ENCODE results near the gene PYGM. TPM values are rescaled to one million over a fixed set of nuclear protein-coding genes. Genes with fewer than 3 reads are reported as not detected.

The PYGM gene
- total and polyA plus RNA-seq, 3 donors from 2014 or later, result 12.1 to 14.4 (median 14.2) TPM

DNA sequence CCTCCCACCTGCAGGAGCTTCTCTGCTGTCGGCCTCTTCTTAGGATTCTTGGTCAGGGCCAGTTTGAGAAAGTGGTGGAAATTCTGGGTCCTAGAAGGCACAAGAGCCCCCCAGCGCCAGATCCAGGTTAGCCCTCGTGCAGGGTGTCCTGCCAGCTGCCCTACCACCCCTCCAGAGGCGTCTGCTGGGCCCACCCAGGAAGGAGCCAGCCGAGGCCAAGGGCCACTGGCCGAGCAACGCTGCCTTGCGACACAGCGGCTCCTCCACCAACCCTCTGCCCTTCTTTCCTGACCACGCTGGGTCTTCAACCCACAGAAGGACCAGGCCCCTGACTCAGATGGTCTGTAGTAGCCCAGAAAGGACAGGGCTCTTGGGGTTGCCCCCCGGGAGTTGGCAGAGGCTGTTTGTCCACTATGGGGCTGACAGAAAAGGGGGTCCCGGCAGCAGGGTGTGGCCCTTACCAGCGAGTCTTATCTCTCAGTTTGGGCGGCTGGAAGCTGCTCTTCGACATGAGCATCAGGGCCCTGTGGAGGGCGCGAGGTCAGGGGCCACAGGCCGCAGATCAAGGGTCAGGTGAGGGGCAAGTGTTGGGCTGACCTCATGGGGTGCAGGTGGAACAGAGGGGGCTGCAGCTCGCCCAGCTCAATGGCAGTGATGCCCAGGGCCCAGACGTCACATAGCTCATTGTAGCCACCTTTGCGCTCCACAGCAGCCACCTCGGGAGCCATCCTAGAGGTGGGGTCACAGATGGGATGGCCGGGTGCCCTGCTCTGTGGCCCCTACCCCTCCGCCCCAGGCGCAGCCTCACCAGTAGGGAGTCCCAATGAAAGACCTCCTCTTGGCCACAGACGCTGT lies 40.8 kb upstream of the PYGM start:
- intact Hi-C loops (cut with DNase I; ENCODE audit: low total_unique reads), result no loop called here
- DNase-seq, result no peak

DNA sequence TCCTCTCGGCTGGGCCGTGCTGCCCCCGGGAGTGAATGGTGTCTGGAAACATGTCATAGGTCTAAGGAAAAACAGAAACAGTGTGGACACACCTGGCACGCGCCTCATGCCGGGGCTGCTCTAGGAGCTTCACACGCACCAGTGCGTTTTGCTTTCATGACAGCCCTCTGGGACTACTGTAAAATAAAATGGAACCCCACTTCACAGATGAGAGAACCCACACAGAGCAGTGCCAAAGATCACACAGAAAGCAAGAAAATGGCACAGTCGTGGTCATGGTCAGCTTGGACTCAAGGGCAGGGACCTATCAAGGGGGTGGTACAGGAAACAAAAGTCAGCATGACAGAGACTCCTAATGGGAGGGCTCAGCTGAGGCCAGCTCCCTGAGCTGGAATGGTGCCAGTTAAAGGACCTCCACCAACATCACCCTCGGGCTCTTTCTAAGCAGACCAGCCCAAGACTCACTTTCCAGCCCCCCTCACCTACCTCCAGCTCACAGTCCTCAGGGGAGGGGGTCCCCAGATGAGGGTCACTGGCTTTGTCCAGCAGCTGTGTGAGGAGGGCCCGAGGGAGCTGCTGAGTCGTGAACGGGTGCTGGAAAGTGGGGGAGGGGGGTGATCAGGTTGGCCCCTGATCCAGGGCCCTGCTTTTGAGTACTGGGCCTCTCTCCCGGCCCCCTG lies 40.0 kb upstream of the PYGM start:
- no peaks in the 10 kb centered on the region for H3K27me3 ChIP-seq
- TF ChIP-seq CTCF (IDR thresholded peaks at IDR 0.05), result no peak
- TF ChIP-seq POLR2A (IDR thresholded peaks at IDR 0.05), result no peak
- peaks cover 21% of the 10 kb centered on the region for H3K4me1 ChIP-seq
- no peak for DNase-seq
- no peaks in the 10 kb centered on the region for H3K36me3 ChIP-seq (ENCODE audit: low read depth, missing control alignments)
- 68 to 72% methylated on average over 14 of the region's 14 CpGs for WGBS, 2 donors
- H3K4me3 ChIP-seq, result no peak overlapping the region
- no peaks in the 10 kb centered on the region for H3K9me3 ChIP-seq
- intact Hi-C loops (cut with DNase I; ENCODE audit: low total_unique reads), result no loop called here
- peak overlapping the region in 1 of 2 donors; percentile 7 for H3K27ac ChIP-seq

More for the DNA sequence above, 40.8 kb upstream of the PYGM start:
- 71 to 80% methylated on average over 11 to 25 of the region's 26 CpGs for WGBS, 2 donors
- no peaks in the 10 kb centered on the region for H3K36me3 ChIP-seq (ENCODE audit: low read depth, missing control alignments)
- H3K9me3 ChIP-seq, result no peaks in the 10 kb centered on the region
- H3K27ac ChIP-seq, result peak overlapping the region in 1 of 2 donors; percentile 7
- TF ChIP-seq CTCF (IDR thresholded peaks at IDR 0.05), result no peak
- H3K4me3 ChIP-seq, result no peak overlapping the region
- H3K27me3 ChIP-seq, result no peaks in the 10 kb centered on the region
- peaks cover 21% of the 10 kb centered on the region for H3K4me1 ChIP-seq

DNA sequence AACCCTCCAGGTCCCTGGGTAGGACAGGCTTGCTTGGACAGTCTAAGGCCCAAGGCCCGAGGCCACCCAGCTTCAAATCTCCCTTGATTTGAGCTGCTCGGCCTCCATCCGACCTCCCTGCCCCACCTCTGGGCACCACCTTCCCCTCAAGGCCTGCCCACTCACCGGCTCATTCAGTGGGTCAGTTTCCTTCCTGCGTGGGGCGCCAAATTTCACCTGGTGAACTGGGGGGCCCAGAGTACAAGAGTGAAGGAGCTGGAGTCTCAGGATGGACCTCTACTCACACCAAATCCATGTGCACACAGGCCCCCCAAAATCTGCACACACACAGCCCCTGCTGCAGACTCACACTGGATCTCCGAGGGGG lies 39.5 kb upstream of the PYGM start:
- Histone ChIP-seq H3K4me1 (peaks cover 17% of the 10 kb centered on the region), H3K27ac (no peak overlapping the region), H3K9me3 (no peaks in the 10 kb centered on the region), H3K36me3 (ENCODE audit: low read depth, missing control alignments) (no peaks in the 10 kb centered on the region), H3K27me3 (no peaks in the 10 kb centered on the region), H3K4me3 (no peak overlapping the region)
- TF ChIP-seq CTCF (IDR thresholded peaks at IDR 0.05), result no peak
- no peak for TF ChIP-seq POLR2A (IDR thresholded peaks at IDR 0.05)
- DNase-seq, result no peak
- intact Hi-C loops (cut with DNase I; ENCODE audit: low total_unique reads), result no loop called here
- 75 to 85% methylated on average over 6 to 7 of the region's 7 CpGs for WGBS, 2 donors

- H3K36me3 ChIP-seq (ENCODE audit: low read depth, missing control alignments), result no peaks in the 10 kb centered on the region
- H3K9me3 ChIP-seq, result no peaks in the 10 kb centered on the region
- H3K27me3 ChIP-seq, result no peaks in the 10 kb centered on the region
- no peak for DNase-seq
- TF ChIP-seq POLR2A (IDR thresholded peaks at IDR 0.05) (no peak), CTCF (IDR thresholded peaks at IDR 0.05) (no peak)
- intact Hi-C loops (cut with DNase I; ENCODE audit: low total_unique reads), result no loop called here
- 89 to 91% methylated on average over 17 to 19 of the region's 19 CpGs for WGBS, 2 donors
- H3K4me1 ChIP-seq, result peaks cover 8% of the 10 kb centered on the region
- H3K27ac ChIP-seq, result no peak overlapping the region
- H3K4me3 ChIP-seq, result no peak overlapping the region
These were observed 37.2 kb upstream of the PYGM start for GRCh38 chr11:64796757-64797541.

All from testis (tissue), 3 donors.